Activated CD4-positive, alpha-beta memory T cell treated with anti-CD3 and anti-CD28 coated beads for 36 hours (primary cell): ENCODE results near the gene ADAT3. TPM values are rescaled to one million over a fixed set of nuclear protein-coding genes. Genes with fewer than 3 reads are reported as not detected.
A peak's percentile ranks its signal among the peaks of the same experiment; 100 is the strongest.

Experiments
- CTCF ChIA-PET: fragments of 350-600 bp; sonication (Branson Sonifier 250); formaldehyde crosslinking; loops from one replicate; lab custom pipeline; 2021; ENCODE audit warnings: antibody characterized with exemption, inconsistent platforms; lab: Charles Lee
- POLR2A ChIA-PET: fragments of 350-600 bp; sonication (Branson Sonifier 250); formaldehyde crosslinking; loops from one replicate; lab custom pipeline; 2021; ENCODE audit warnings: antibody characterized with exemption; lab: Charles Lee
- DNase-seq: peaks from one replicate; pipeline ENCODE4 v3.0.0-alpha.2; 2020
- H3K27ac Mint-ChIP-seq: one replicate; pipeline ENCODE4 v1.8.0; 2021; ENCODE audit warnings: mixed read lengths
- H3K27me3 Mint-ChIP-seq: one replicate; pipeline ENCODE4 v1.8.0; 2021; ENCODE audit warnings: mixed read lengths
- H3K36me3 Mint-ChIP-seq: one replicate; pipeline ENCODE4 v1.8.0; 2021; ENCODE audit warnings: mixed read lengths
- H3K4me1 Mint-ChIP-seq: one replicate; pipeline ENCODE4 v1.8.0; 2021; ENCODE audit warnings: low read depth, mixed read lengths
- H3K4me3 Mint-ChIP-seq: one replicate; pipeline ENCODE4 v1.8.0; 2021; ENCODE audit warnings: mild to moderate bottlenecking, mixed read lengths
- H3K9me3 Mint-ChIP-seq: one replicate; pipeline ENCODE4 v1.8.0; 2021; ENCODE audit warnings: mixed read lengths
- intact Hi-C: fragments of 100-400 bp; cut with micrococcal nuclease; formaldehyde crosslinking; loops from one replicate; pipeline ENCODE4 v1.15.1; 2023
- total RNA-seq, 2 experiments: library from RNA; stranded (reverse); gene quantifications; one replicate each; pipeline ENCODE4 v1.2.3, GENCODE V29; 2021

Gene ADAT3
- total RNA-seq, 2 experiments from 2014 or later: 5.7 to 5.8 TPM

DNA sequence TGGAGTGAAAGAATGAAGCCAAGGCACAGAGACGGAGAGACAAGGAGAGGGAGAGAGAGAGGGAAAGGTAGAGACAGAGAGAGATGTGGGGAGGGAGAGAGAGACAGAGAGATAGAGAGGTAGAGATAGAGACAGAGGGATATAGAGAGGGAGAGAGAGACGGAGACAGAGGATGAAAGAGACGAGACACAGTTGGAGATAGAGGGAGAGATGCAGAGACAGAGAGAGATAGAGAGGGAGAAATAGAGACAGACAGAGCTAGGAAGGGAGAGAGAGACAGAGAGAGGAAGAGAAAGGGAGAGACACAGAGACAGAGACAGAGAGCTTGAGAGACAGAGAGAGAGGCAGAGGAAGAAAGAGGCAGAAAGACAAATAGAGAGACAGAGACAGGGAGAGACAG, 31.2 kb downstream of the ADAT3 start:
- H3K9me3 Mint-ChIP-seq: peaks cover 17% of the 10 kb centered on the region
- no peak overlapping the region for H3K27ac Mint-ChIP-seq
- POLR2A ChIA-PET: interaction anchor here (1.0 kb wide), 1 partner anchor 62 kb away, joined by 4 read pairs; no protein-coding TSS in a partner anchor
- DNase-seq: no peak
- CTCF ChIA-PET: no interaction called here
- no peak overlapping the region for H3K4me3 Mint-ChIP-seq
- H3K27me3 Mint-ChIP-seq: no peaks in the 10 kb centered on the region
- intact Hi-C loops: no loop called here
- H3K36me3 Mint-ChIP-seq: peaks cover 4% of the 10 kb centered on the region
- H3K4me1 Mint-ChIP-seq: peaks cover 14% of the 10 kb centered on the region

GRCh38 chr19:1936916-1937610, 31.9 kb downstream of the ADAT3 start:
- intact Hi-C loops: no loop called here
- ChIA-PET CTCF (interaction anchor here (1.2 kb wide), 1 partner anchor 14 kb away, joined by 5 read pairs; no protein-coding TSS in a partner anchor), POLR2A (interaction anchor here (0.8 to 1.0 kb wide), 2 partner anchors 40 to 62 kb away, joined by 3 to 4 read pairs; no protein-coding TSS in a partner anchor)
- H3K36me3 Mint-ChIP-seq: no peaks in the 10 kb centered on the region
- H3K27ac Mint-ChIP-seq: no peak overlapping the region
- peaks cover 14% of the 10 kb centered on the region for H3K4me1 Mint-ChIP-seq
- H3K27me3 Mint-ChIP-seq: no peaks in the 10 kb centered on the region
- no peak overlapping the region for H3K4me3 Mint-ChIP-seq
- no peak for DNase-seq
- H3K9me3 Mint-ChIP-seq: peaks cover 12% of the 10 kb centered on the region

DNA sequence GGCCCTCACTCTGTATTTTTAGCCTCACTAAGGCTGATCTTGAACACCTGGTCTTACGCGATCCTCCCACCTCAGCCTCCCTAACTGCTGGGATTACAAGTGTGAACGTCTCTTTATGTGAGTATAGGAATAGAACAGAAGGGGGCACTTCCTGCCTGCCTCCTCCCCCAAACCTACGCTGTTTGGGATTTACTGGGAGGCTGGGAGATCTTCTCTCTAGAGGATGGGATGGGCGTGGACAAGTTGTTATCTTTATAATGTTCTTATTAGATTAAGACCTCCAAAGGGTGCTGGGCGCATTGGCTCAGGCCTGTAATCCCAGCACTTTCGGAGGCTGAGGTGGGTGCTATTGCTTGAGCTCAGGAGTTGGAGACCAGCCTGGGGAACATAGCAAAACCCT, 32.9 kb downstream of the ADAT3 start:
- H3K4me1 Mint-ChIP-seq: peaks cover 18% of the 10 kb centered on the region
- no peaks in the 10 kb centered on the region for H3K36me3 Mint-ChIP-seq
- ChIA-PET POLR2A (no interaction called here), CTCF (no interaction called here)
- no peaks in the 10 kb centered on the region for H3K27me3 Mint-ChIP-seq
- H3K4me3 Mint-ChIP-seq: no peak overlapping the region
- no peak overlapping the region for H3K27ac Mint-ChIP-seq
- no peak for DNase-seq
- intact Hi-C loops: no loop called here
- peaks cover 7% of the 10 kb centered on the region for H3K9me3 Mint-ChIP-seq

GRCh38 chr19:1941146-1942077, 36.2 kb downstream of the ADAT3 start, which contains the start of gene CSNK1G2:
Gene CSNK1G2, plus strand, starts transcription at chr19:1941172. Its CDS starts 28,601 bp downstream, at chr19:1969773.
- Mint-ChIP-seq H3K4me1 (peaks cover 30% of the 10 kb centered on the region), H3K9me3 (no peaks in the 10 kb centered on the region), H3K27ac (peak within 1 kb of the TSS; percentile 94), H3K4me3 (peak within 1 kb of the TSS; percentile 87), H3K36me3 (peaks cover 2% of the 10 kb centered on the region), H3K27me3 (no peaks in the 10 kb centered on the region)
- DNase-seq: no peak
- ChIA-PET CTCF (interaction anchor here (1.2 to 3.3 kb wide), 2 partner anchors 11 to 18 kb away, joined by 4 to 19 read pairs; no protein-coding TSS in a partner anchor), POLR2A (no interaction called here)
- intact Hi-C loops: loop anchor here (1.0 to 2.0 kb wide), 2 partner anchors 36 to 155 kb away; partner anchors contain the start of genes ADAT3, IZUMO4, MOB3A and SCAMP4

DNA sequence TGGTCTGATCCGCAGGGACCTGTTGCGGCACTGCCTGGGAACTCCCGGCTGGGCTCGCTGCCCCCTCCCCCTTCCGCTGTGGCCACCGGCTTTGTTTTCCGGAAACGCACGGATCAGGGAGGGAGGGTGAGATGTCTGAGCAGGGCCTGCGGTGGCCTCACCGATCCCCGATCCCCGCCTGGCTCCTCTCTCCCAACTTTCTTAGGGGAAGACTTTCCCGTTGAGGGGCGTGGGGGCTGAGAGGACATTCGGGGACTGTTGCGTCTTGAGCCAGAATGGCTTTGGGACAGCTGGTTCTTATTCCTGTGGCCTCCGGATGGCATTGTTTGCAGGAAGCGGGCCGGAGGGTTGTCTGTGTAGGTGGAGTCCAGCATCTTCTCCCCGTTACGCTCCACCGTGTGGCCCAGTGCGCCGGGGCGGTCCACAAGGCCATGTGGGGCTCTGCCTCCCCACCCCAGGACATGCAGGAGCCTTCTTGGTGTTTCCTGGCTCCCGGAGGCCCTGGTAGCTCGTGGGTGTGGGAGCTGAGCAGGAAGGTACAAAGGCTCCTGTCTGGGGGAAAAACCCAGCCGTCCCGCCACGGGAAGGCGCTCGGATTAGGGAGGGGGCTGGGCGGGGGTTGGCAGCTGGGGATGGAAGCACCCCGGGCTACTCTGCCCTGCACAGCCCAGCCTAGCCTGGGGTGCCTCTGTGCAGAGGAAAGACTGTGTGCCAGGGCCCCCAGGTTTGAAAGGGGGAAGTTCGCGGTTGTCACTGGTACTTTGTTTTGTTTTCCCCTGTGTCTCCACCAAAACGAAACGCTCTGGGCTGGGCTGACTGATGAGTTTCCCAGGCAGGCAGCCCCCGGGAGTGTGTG, 37.1 kb downstream of the ADAT3 start:
- Mint-ChIP-seq H3K4me1 (peaks cover 30% of the 10 kb centered on the region), H3K27me3 (no peaks in the 10 kb centered on the region), H3K9me3 (no peaks in the 10 kb centered on the region), H3K36me3 (peaks cover 2% of the 10 kb centered on the region), H3K4me3 (peak overlapping the region; percentile 84), H3K27ac (peak overlapping the region; percentile 94)
- peak; percentile 89 for DNase-seq
- ChIA-PET CTCF (interaction anchor here (0.9 to 3.3 kb wide), 6 partner anchors 11 to 78 kb away, joined by 3 to 19 read pairs (median 4); no protein-coding TSS in a partner anchor), POLR2A (interaction anchor here (1.1 kb wide), 1 partner anchor 66 kb away, joined by 3 read pairs; no protein-coding TSS in a partner anchor)
- intact Hi-C loops: loop anchor here (1.0 to 2.0 kb wide), 2 partner anchors 37 to 154 kb away; partner anchors contain the start of genes ADAT3, IZUMO4, MOB3A and SCAMP4

DNA sequence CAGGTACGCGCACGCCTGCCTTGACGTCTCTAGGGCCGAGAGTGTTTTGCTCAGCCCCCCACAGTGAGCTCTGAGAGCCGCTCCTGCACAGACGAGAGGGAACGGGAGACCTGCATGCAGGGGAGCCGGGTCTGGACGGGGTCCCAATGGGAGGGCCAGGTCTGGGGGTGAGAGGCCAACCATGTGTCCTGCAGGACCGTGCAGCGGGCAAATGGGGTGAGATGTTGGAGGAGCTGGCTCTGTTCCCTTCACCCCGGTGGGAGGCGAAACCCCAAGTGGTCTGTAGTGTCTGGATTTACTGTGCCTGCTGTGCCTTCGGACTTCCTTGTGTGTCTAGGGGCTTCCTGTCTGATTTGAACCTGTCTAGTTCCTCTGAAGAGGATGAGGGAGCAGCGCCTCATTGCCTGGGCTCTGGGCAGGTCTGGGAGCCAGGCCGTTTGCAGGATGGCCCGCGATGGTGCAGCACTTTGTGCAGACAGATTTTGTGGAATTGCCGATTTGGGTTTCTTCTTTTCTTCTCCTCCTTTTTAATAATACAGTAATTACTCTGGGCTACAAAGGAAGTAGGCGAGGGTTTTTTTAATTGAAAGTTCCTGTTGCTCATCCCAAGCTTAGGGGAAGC, 37.8 kb downstream of the ADAT3 start:
- peaks cover 30% of the 10 kb centered on the region for H3K4me1 Mint-ChIP-seq
- H3K9me3 Mint-ChIP-seq: no peaks in the 10 kb centered on the region
- CTCF ChIA-PET: interaction anchor here (0.9 to 3.3 kb wide), 6 partner anchors 11 to 78 kb away, joined by 3 to 19 read pairs (median 4); no protein-coding TSS in a partner anchor
- intact Hi-C loops: loop anchor here (1.0 to 2.0 kb wide), 2 partner anchors 38 to 154 kb away; partner anchors contain the start of genes ADAT3, IZUMO4, MOB3A and SCAMP4
- POLR2A ChIA-PET: interaction anchor here (1.1 kb wide), 1 partner anchor 66 kb away, joined by 3 read pairs; no protein-coding TSS in a partner anchor
- no peak for DNase-seq
- peak overlapping the region; percentile 84 for H3K4me3 Mint-ChIP-seq
- peak overlapping the region; percentile 94 for H3K27ac Mint-ChIP-seq
- H3K27me3 Mint-ChIP-seq: no peaks in the 10 kb centered on the region
- peaks cover 2% of the 10 kb centered on the region for H3K36me3 Mint-ChIP-seq

GRCh38 chr19:1943661-1944087, 38.5 kb downstream of the ADAT3 start:
- DNase-seq: no peak
- CTCF ChIA-PET: interaction anchor here (1.6 to 3.3 kb wide), 2 partner anchors 10 to 14 kb away, joined by 4 to 19 read pairs; no protein-coding TSS in a partner anchor
- Mint-ChIP-seq H3K27me3 (no peaks in the 10 kb centered on the region), H3K4me3 (peak overlapping the region; percentile 84), H3K27ac (peak overlapping the region; percentile 94), H3K9me3 (no peaks in the 10 kb centered on the region), H3K36me3 (peaks cover 4% of the 10 kb centered on the region), H3K4me1 (peaks cover 33% of the 10 kb centered on the region)
- intact Hi-C loops: loop anchor here (2.0 kb wide), 1 partner anchor 153 kb away; the partner anchor contains the start of genes IZUMO4 and MOB3A
- POLR2A ChIA-PET: no interaction called here

DNA sequence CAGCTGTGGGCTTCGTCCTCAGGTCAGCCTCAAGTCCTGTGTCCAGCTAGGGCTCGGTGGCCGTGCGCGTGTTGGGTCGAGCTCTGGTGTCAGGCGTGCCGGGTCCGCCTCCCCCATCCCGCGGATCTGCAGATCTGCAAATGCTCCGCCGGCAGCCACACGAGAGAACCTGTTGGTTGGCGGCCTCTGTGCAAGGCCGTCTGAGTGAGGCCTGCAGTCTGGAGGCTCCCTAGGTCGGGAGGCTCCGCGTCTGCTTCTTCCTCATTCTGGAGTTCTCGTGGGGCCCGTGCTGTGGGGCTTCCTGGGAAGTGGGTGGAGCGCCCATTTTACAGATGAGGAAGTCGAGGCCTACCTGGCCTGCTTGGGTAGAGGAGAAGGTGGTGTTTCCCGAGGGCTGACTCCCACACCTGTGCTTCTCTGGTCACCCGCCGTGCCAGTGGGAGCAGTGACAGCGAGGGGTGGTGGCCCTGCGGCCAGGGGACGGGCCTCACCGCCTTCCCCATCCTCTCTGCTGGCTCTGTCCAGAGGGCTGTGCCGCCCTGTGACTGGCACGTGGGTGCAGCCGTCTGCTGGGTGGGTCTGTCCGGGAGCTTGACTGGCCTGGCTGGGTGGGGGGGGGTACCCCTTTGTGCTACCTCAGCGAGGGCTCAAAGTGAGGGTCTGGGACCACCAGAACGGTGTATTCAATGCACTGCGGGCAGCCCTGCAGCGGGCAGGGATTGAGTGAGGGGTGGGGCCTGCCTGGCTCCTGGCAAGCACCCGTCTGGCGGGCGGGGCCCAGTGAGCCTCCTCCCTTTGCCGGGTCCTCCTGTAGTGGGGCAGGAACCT, 39.1 kb downstream of the ADAT3 start:
- peak overlapping the region; percentile 40 for H3K4me3 Mint-ChIP-seq
- H3K36me3 Mint-ChIP-seq: peaks cover 6% of the 10 kb centered on the region
- intact Hi-C loops: no loop called here
- H3K27ac Mint-ChIP-seq: no peak overlapping the region
- ChIA-PET POLR2A (no interaction called here), CTCF (interaction anchor here (0.6 to 3.3 kb wide), 3 partner anchors 14 to 62 kb away, joined by 3 to 19 read pairs (median 3); no protein-coding TSS in a partner anchor)
- H3K9me3 Mint-ChIP-seq: no peaks in the 10 kb centered on the region
- no peaks in the 10 kb centered on the region for H3K27me3 Mint-ChIP-seq
- DNase-seq: no peak
- peaks cover 38% of the 10 kb centered on the region for H3K4me1 Mint-ChIP-seq

GRCh38 chr19:1944916-1945561, 39.8 kb downstream of the ADAT3 start:
- intact Hi-C loops: no loop called here
- H3K4me3 Mint-ChIP-seq: no peak overlapping the region
- no peaks in the 10 kb centered on the region for H3K27me3 Mint-ChIP-seq
- no peaks in the 10 kb centered on the region for H3K9me3 Mint-ChIP-seq
- DNase-seq: no peak
- H3K27ac Mint-ChIP-seq: no peak overlapping the region
- ChIA-PET POLR2A (no interaction called here), CTCF (interaction anchor here (0.6 to 3.3 kb wide), 8 partner anchors 15 to 147 kb away, joined by 3 to 19 read pairs (median 4); no protein-coding TSS in a partner anchor)
- peaks cover 9% of the 10 kb centered on the region for H3K36me3 Mint-ChIP-seq
- H3K4me1 Mint-ChIP-seq: peaks cover 32% of the 10 kb centered on the region
